Activated CD4-positive, CD25-positive, alpha-beta regulatory T cell treated with anti-CD3 and anti-CD28 coated beads, Interleukin-2, amount 50 U/mL, for 24 hours (primary cell): ENCODE data around the gene POLR2L.
A peak's percentile ranks its signal among the peaks of the same experiment; 100 is the strongest.

ENCODE experiments used
- ATAC-seq, 2 donors: fragments of 150-1000 bp; cut with Tn5 transposase; one replicate each; pipeline ENCODE4 v1.10.0; 2021; ENCODE audit warnings: mild to moderate bottlenecking in 1 of 2, moderate library complexity in 1 of 2

POLR2L gene

DNA sequence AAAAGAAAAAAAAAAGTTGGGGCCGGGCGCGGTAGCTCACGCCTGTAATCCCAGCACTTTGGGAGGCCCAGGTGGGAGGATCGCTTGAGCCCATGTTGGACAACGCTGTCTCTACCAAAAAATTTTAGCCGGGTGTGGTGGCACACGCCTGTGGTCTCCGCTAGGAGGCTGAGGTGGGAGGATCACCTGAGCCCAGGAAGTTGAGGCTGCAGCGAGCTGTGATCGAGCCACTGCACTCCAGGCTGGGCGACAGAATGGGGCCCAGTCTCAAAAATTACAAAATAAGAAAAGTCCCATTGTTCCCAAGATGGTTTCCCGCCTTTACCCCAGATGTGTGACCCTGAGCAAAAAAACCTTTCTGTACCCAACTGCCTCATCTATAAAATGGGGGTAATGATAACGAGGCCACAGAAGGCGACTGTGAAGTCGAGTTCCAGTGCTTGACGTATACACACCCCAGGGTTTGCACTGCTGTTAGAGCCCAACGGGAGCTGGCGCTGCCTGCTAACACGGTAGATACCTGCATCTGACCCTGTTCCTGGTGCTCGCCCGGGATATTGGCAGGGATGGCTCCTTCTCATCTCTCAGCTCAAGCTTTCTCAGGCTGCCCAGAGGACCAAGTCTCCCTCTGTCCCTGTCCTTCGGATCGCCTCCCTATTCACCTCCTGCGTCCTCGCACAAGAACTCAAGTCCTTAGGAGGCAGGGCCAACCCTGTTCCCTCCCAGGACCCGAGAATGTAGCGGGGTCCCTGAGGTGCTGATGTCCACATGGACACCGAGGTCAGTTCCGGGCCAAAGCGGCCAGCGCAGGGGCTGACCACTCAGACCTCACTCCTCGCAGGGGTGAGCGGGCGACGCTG, 33.7 kb downstream of the POLR2L start:
- ATAC-seq = no peak

- no peak for ATAC-seq
These were observed 37.7 kb downstream of the POLR2L start for GRCh38 chr11:804599-804964.

GRCh38 chr11:803770-804598, 38.3 kb downstream of the POLR2L start:
- ATAC-seq = no peak

DNA sequence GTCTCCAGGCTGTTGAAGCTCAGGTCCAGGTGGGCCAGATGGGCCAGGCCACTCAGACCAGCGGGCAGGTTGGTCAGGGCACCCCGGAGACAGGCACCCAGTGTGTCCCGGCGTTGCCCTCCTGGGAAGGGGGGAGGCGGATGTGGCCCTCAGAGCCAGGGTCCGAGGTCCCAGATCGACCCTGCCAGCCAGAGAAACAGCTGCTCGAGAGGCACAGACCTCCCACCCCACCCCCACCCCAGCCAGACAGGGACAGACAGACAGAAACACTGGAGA, 38.9 kb downstream of the POLR2L start:
- ATAC-seq = no peak

DNA sequence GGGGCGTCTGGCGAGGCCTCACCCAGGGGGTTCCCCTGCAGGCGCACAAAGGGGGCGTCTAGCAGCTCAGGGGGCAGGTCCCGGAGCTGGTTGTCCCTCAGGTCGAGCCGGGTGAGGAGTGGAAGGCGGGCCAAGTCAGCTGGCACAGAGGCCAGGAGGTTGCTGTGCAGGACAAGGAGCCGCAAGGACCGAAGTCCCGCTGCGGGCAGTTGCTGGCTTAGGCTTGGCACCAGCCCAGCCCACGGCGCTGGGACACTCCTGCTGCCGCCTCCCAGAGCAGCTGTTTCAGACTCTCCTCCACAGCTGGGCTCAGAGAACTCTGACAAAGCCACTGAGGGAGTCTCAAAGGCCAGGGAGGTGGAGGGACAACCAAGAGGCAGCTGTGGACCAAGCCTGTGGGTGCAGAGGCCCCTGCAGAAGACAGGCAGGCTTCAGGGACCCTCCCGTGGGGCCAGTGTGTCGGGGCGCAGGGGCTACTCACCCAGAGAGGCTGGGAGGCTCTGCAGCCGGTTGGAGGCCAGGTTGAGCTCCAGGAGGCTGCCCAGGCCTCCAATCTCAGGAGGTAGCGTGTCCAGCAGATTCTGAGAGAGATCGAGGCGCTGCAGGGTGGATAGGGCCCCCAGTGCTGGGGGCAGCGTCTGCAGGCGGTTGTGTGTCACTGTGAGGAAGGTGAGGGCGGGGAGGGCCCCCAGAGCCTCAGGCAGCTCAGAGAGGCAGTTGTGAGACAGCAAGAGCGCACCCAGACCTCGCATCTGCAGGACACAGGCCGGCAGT, 39.4 kb downstream of the POLR2L start:
- ATAC-seq = no peak

DNA sequence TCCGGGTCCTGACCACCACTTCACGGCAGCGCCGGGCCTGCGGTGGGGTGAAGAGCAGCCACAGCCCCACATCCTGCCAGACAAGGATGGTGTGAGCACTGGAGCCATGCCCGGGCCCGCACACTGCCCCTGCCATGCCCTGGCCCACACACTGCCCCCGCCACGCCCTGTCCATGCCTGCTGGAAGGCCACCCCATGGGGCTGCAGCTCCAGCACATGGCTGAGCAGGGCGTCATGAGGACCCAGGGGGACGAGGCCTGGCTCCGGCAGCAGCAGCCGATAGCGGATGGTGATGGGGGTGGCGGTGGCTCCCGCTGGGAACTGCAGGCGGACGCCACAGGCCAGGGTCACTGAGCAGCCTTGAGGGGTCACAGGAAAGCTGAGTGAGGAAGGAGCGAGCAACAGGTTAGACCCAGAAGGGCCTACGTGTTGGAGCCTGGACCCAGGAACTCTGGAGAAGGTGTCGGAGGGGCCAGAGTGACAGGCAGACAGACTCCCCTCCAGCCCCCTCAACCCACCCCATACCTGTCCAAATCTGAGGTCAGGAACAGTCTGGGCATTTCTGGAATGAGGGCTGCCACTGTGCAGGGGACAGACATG, 40.2 kb downstream of the POLR2L start:
- no peak for ATAC-seq

- no peak for ATAC-seq
These were observed 41.1 kb downstream of the POLR2L start for GRCh38 chr11:801097-801780.

GRCh38 chr11:800473-800872, 41.9 kb downstream of the POLR2L start:
- no peak for ATAC-seq

DNA sequence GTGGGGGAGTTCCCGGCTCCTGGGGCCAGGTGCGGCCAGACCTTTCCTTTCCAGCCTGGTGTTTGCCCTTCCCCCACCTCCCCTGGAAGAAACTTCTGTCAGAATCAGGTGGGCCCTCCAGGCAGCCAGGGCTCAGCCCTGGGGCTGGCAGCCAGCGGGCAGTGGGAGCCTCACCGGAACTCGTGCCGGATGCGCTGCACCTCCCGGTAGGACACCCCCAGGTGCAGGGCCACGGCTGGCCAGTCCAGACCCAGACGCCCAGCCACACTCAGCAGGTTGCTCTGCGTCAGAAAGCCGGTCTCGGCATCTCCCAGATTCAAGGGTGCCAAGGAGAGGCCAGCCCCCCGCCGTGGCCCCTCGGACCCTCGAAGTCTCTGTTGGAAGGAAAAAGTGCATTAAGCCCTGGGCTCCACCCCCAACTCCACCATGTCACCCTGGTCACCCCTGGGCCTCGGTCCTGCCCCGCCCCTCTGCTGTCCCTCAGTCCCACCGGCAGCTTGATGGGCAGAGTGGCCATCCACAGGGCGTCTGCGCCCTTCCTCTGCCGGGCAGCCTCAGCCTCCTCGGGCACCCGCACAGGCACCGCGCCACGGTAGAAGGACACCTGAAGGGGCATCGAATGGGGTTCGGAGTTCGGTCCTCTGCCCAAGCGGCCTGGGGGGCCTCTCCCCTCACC, 42.5 kb downstream of the POLR2L start:
- no peak for ATAC-seq

GRCh38 chr11:798093-798713, 44.1 kb downstream of the POLR2L start, which contains the start of gene SLC25A22:
SLC25A22 (minus strand) TSS chr11:798281; CDS start chr11:795006, 3,275 bp downstream.
- peak; percentile 49 for ATAC-seq

GRCh38 chr11:797296-798092, 44.8 kb downstream of the POLR2L start:
- peak; percentile 46 to 55 for ATAC-seq

GRCh38 chr11:796565-797295, 45.6 kb downstream of the POLR2L start:
- ATAC-seq = no peak

DNA sequence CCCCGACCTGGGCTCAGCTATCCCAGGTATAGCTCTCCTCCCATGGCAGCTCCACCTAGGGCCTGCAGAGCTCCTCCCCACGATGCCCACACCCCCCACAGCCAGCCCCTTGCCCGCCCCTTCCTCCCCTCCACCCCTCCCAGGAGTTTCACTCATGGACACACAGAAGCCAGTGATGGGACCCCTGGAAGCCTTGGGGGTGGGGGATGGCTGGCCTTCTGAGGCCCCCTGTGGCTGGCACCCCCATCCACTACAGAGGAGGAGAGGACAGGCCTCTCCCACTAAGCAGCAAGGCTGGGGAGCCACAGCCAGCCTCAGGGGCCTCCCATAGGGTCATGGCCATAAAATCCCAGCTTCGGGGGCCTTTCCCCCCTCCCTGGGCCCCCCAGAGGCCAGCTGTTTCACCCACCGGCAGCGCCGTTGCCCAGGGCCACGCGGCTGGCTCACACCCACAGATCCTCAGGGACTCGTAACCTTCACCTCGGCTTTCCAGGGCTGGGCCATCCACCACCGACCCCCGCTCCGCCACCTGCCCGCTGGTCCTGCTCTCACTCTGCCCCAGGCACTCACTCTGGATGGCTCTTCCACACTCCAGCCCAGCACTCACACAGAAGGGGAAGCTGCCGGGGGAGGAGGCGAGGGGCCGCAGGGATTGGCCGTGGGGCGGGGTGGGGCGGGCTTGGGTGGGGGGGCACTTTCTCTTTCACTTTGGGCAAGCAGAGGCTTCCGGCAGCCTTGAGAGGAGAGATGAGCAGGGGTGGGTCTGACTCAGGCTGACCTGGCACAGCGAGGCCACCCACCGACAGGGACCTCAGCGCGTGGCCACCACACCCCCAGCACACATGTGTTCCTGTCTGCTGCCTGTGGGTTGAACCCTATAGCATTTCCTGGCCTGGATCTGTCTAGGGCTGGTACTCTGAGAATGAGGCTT, 46.4 kb downstream of the POLR2L start:
- peak; percentile 81 to 82 for ATAC-seq

DNA sequence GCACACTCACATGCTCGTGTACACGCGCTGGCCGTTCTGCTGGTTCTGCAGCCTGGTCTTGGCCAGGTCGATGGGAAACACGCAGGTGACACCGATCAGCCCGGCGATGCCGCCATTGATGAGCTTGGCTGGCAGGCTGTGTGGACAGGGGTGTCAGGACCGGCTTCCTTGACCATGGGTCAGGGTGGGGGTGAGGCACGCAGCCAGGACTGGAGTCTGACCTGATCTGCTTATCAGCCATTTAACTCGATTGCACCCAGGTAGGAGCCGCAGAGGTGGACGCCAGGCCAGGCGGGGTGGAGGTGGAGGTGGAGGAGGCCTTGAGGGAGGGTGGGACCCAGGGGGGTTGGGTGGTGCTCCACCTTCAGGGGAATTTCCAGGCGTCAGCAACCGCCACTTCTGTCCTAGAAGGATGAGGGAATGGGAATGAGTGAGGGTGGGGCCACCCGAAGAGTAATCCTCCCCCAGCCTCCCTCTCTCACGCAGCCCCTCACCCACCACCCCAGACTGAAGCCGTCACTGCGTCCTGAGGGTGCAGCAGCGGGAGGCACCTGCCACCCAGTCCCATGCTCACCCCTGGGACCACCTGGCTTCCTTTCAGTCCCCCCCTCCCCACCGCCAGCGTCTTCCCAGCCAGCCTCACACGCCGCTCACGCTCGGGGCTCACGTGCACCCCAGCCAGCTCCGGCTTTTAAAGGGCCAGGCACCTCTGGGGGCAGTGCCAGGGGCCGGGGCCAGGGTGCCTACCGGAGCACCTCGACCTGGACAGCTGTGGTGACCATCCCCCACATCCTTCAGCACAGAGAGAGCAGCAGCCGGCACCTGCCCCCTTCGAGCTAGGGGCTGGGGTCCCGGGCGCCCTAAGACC, 47.3 kb downstream of the POLR2L start:
- no peak for ATAC-seq

- no peak for ATAC-seq
These were observed 48.1 kb downstream of the POLR2L start for GRCh38 chr11:794013-794765.

DNA sequence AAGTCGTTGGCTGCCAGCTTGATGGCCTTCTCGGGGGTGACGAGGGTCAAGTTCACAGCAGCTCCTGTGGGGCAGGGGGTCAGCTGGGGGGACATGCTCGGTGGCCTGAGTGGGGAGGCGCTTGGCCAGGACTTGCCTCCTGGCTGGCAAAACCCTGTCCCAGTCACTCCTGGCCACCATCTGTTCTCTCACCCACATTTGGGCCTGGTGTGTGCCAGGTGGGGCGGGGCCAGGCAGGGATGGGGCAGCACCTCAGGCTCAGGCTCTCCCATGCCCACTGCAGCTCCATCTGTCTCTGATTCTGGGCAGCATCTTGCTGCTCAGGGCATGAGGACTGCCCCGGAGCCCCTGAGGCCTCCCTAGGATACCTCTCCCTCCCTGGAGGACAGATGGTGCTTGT, 48.8 kb downstream of the POLR2L start:
- ATAC-seq = no peak

GRCh38 chr11:792873-793272, 49.5 kb downstream of the POLR2L start:
- ATAC-seq = no peak
